Right lobe of liver (tissue), 6 donors: ENCODE data around the gene RAB26. TPM values are rescaled to one million over a fixed set of nuclear protein-coding genes. Genes with fewer than 3 reads are reported as not detected.

Experiments
- ATAC-seq, 4 donors: fragments of 200-7000 bp; cut with Tn5 transposase; one replicate each; pipeline ENCODE4 v1.9.1; 2020; ENCODE audit warnings: mild to moderate bottlenecking in 4 of 4, moderate library complexity in 4 of 4
- DNase-seq, 3 donors: peaks; one replicate each; pipeline ENCODE4 v3.0.0-alpha.2; 2020
- H3K27ac ChIP-seq, 3 donors: fragments of 200-600 bp; one replicate each; pipeline ENCODE4 v1.8.0; 2022
- H3K27me3 ChIP-seq, 2 donors: fragments of 200-600 bp; one replicate each; pipeline ENCODE4 v1.8.0; 2022
- H3K36me3 ChIP-seq, 4 donors: fragments of 200-600 bp; sonication (generic) in 1 of 4; one replicate each; pipeline versions ENCODE4 v1.5.1 to v1.8.0; 2017 to 2022; ENCODE audit warnings: control low read depth in 1 of 4
- H3K4me1 ChIP-seq, 4 donors: fragments of 200-600 bp; sonication (generic) in 1 of 4; one replicate each; pipeline versions ENCODE4 v1.5.1 to v1.8.0; 2017 to 2022; ENCODE audit warnings: control low read depth in 1 of 4
- H3K4me3 ChIP-seq, 3 donors: fragments of 200-600 bp; one replicate each; pipeline ENCODE4 v1.8.0; 2022
- H3K9me3 ChIP-seq, 4 donors: fragments of 200-600 bp; sonication (generic) in 1 of 4; one replicate each; pipeline versions ENCODE4 v1.5.1 to v1.8.0; 2017 to 2022; ENCODE audit warnings: control low read depth in 1 of 4
- POLR2A ChIP-seq: fragments of 450-650 bp; IDR thresholded peaks from one replicate; pipeline ENCODE4 v1.6.1; 2017; ENCODE audit warnings: antibody characterized with exemption, mild to moderate bottlenecking
- whole genome bisulfite sequencing: methylation state at CpG from one replicate; pipeline ENCODE4 v1.1.6; 2018; ENCODE audit warnings: low coverage, low lambda C conversion rate; ENCODE audit not compliant: insufficient coverage; ENCODE audit errors: missing lambda C conversion rate; 5-methylcytosine and 5-hydroxymethylcytosine counted together
- intact Hi-C, 2 donors: fragments of 100-400 bp; cut with DNase I; formaldehyde crosslinking; loops; one replicate each; pipeline versions ENCODE4 v1.11.2 to v1.14.1; 2022
- total RNA-seq, 6 experiments: library from RNA; depleted of rRNA in 2 of 6; stranded (reverse); fragments of >200 nt in 2 of 6; fragmentation: NEBNext Ultra II Directional in 3 of 6; extraction: Animal tissue kit (Norgen Biotek cat#: 25700) in 3 of 6; gene quantifications; one replicate each; pipeline versions ENCODE4 v1.1.0 to v1.2.4, GENCODE V29; 2016 to 2023
- TF ChIP-seq, protein P1 (sequence below), 4 donors: fragments of 200-600 bp in 3 of 4; fragments of 450-650 bp in 1 of 4; IDR thresholded peaks; one replicate each; pipeline versions ENCODE4 v1.5.1 to v1.8.0; 2016 to 2022; ENCODE audit warnings: antibody characterized with exemption in 4 of 4, mild to moderate bottlenecking in 2 of 4
- donor health status: DM: no; HTN: yes; CAD: no.
- donor health status: DM: no; HTN: no; CAD: no.
- donor health status: DM: no; HTN: no; CAD: no.
- donor health status: DM: no; HTN: yes; CAD: no.
- donor health status: DM: no; HTN: yes; CAD: no.

Gene RAB26
- total RNA-seq, 6 experiments from 2014 or later: 3.8 to 14.6 (median 8.7) TPM

DNA sequence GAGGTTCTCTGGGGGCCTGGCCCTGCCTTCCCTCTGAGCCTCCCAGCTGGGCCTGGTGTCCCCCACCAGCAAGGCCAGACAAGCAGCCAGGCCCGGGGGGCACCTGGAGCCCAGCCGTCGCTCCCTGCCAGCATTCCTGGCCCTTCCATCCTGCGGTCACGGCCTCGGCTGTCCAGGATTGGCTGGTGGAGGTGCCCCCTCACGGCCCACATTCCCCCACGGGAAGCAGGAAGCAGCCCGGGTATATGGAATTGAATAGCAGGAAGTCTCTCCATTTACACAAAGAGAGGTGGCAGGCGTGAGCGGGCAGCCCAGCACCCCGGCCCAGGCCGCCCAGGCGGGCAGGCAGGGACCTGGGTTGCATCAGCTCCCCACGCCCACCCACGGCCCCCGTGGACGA is 21.7 kb downstream of the RAB26 start:
- H3K4me3 ChIP-seq: peak overlapping the region in 1 of 3 donors; percentile 7
- TF ChIP-seq, protein P1, sequence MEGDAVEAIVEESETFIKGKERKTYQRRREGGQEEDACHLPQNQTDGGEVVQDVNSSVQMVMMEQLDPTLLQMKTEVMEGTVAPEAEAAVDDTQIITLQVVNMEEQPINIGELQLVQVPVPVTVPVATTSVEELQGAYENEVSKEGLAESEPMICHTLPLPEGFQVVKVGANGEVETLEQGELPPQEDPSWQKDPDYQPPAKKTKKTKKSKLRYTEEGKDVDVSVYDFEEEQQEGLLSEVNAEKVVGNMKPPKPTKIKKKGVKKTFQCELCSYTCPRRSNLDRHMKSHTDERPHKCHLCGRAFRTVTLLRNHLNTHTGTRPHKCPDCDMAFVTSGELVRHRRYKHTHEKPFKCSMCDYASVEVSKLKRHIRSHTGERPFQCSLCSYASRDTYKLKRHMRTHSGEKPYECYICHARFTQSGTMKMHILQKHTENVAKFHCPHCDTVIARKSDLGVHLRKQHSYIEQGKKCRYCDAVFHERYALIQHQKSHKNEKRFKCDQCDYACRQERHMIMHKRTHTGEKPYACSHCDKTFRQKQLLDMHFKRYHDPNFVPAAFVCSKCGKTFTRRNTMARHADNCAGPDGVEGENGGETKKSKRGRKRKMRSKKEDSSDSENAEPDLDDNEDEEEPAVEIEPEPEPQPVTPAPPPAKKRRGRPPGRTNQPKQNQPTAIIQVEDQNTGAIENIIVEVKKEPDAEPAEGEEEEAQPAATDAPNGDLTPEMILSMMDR (IDR thresholded peaks at IDR 0.05): no peak
- TF ChIP-seq POLR2A: no peak
- peak overlapping the region in 2 of 3 donors; percentile 43 to 60 for H3K27ac ChIP-seq
- no CpG with 5 or more reads among the region's 18 CpGs for WGBS
- peaks cover 0 to 36% (median 20%) of the 10 kb centered on the region in 4 donors for H3K36me3 ChIP-seq
- peak in 3 of 4 donors; percentile 4 to 21 (median 9) for ATAC-seq
- no peaks in the 10 kb centered on the region for H3K27me3 ChIP-seq
- peaks cover 0 to 20% (median 9%) of the 10 kb centered on the region in 4 donors for H3K4me1 ChIP-seq
- intact Hi-C loops: no loop called here
- no peaks in the 10 kb centered on the region for H3K9me3 ChIP-seq
- DNase-seq: no peak

DNA sequence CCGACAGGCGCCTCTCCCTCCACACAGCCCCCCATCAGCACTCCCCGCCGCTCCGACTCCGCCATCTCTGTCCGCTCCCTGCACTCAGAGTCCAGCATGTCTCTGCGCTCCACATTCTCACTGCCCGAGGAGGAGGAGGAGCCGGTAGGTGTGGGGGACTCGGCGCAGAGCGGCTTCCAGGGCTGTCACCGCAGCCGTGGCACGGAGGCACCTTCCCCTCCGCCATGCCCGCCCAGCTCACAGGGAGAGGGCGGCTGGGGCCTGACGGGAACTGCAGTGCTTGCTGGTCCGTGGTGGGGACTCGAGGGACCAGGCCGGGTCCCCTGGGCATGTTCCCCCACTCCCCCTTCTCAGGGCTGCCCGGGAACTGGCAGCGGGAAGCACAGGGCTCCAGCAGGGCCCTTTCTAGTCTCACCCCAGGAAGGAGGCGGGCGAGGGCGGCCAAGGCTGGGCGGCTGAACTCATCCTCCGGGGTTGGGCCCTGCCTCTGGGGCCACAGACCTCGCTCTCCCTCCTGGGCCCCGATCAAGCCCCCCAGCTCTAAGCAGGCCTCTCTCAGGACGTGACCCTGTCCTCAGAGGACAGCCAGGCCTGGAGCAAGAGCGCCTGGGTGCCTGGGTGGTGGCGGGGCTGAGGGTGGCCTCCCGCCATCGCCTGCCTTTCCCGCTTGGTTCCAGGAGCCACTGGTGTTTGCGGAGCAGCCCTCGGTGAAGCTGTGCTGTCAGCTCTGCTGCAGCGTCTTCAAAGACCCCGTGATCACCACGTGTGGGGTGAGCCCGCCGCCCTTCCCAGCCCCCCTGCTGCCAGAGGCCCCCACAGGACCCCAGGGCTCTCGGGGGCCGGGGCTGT is 22.4 kb downstream of the RAB26 start:
- no peaks in the 10 kb centered on the region for H3K9me3 ChIP-seq
- 89% methylated on average over 3 of the region's 47 CpGs for WGBS
- intact Hi-C loops: no loop called here
- TF ChIP-seq POLR2A: no peak
- TF ChIP-seq, protein P1 (IDR thresholded peaks at IDR 0.05): no peak
- DNase-seq: no peak
- H3K27me3 ChIP-seq: no peaks in the 10 kb centered on the region
- H3K4me3 ChIP-seq: peak overlapping the region in 1 of 3 donors; percentile 7
- H3K4me1 ChIP-seq: peaks cover 0 to 16% (median 8%) of the 10 kb centered on the region in 4 donors
- H3K36me3 ChIP-seq: peaks cover 0 to 42% (median 22%) of the 10 kb centered on the region in 4 donors
- H3K27ac ChIP-seq: peak overlapping the region in 1 of 3 donors; percentile 60
- no peak for ATAC-seq

DNA sequence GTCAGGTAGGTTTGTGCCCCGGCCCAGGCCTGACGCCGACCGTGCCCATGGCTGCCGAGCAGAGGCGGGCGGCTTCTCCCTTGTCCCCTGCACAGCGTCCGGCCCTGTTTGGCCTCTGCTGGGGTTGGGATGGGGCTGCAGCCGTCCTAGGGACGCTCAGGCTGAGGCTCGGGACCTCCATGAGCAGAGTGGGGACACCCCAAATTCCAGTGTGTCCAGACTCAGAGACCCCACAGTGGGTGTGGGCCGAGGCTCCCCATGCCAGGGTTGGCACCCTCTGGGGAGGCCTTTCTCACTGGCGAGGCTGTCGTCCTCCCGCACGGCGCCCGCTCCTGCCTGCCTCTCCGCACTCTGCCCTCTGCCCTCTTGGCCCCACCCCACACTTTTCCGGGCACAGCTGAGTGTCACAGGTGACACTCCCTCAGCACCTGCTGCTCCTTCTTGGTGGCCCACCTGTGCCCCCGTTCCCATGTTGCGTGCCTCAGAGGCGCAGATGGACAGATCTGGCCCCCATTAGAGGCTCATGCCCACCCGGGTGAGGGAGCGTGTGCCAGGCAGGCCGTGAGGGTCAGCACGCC is 23.3 kb downstream of the RAB26 start:
- Histone ChIP-seq H3K27me3 (no peaks in the 10 kb centered on the region), H3K27ac (no peak overlapping the region), H3K36me3 (peaks cover 0 to 50% (median 21%) of the 10 kb centered on the region in 4 donors), H3K4me1 (peaks cover 0 to 8% (median 3%) of the 10 kb centered on the region in 4 donors), H3K4me3 (no peak overlapping the region), H3K9me3 (no peaks in the 10 kb centered on the region)
- DNase-seq (no peak), ATAC-seq (no peak)
- TF ChIP-seq POLR2A: no peak
- TF ChIP-seq, protein P1 (IDR thresholded peaks at IDR 0.05): no peak
- intact Hi-C loops: no loop called here
- WGBS: 53% methylated on average over 2 of the region's 28 CpGs

DNA sequence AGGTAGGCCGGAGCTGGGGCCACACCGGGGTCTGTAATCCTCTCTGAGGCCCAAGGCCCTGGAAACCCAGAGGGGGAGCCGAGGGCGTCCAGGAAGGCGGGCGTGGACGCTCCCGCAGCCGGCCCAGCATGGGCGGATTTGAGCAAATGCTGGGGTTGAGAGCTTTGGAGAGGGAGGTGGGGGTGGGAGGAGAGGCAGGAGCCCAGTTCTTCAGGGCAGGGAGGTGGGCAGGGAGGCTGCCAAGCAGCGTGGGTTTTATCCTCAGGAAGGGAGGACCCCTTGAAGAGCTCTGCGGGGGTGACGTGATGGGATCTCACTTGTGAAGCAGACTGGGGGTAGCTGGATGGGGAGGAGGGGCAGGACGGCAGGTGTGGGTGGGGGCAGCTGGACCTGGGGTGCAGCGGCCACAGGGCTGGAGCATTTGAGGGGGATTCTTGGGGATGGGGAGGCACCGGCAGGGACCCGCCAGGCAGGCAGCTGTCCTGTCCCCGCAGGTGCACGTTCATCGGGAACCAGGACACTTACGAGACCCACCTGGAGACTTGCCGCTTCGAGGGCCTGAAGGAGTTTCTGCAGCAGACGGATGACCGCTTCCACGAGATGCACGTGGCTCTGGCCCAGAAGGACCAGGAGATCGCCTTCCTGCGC is 24.4 kb downstream of the RAB26 start:
- 95% methylated on average over 17 of the region's 29 CpGs for WGBS
- Histone ChIP-seq H3K27me3 (no peaks in the 10 kb centered on the region), H3K9me3 (no peaks in the 10 kb centered on the region), H3K36me3 (peaks cover 0 to 51% (median 20%) of the 10 kb centered on the region in 4 donors), H3K4me1 (no peaks in the 10 kb centered on the region), H3K4me3 (no peak overlapping the region), H3K27ac (no peak overlapping the region)
- intact Hi-C loops: no loop called here
- TF ChIP-seq, protein P1 (IDR thresholded peaks at IDR 0.05): no peak
- TF ChIP-seq POLR2A: no peak
- no peak for DNase-seq
- no peak for ATAC-seq
